Endothelial cell of umbilical vein (primary cell): ENCODE data around the gene EPN3. TPM values are rescaled to one million over a fixed set of nuclear protein-coding genes. Genes with fewer than 3 reads are reported as not detected.

Experiments used
- BruUV-seq: library from RNA; stranded (reverse); fragments of 400-500 nt; replicated peaks from 2 replicates; lab custom pipeline; 2021; lab: Mats Ljungman, UMichigan
- CTCF ChIA-PET: fragments of 300-600, 350-600 bp; sonication (Branson Sonifier 250); formaldehyde crosslinking; loops from one replicate; lab custom pipeline; 2021; ENCODE audit warnings: antibody characterized with exemption, inconsistent platforms; lab: Charles Lee
- POLR2A ChIA-PET: fragments of 300-600, 350-600 bp; sonication (Branson Sonifier 250); formaldehyde crosslinking; loops from one replicate; lab custom pipeline; 2021; ENCODE audit warnings: antibody characterized with exemption, inconsistent platforms; lab: Charles Lee
- DNase-seq: peaks from one replicate; pipeline ENCODE4 v3.0.0-alpha.2; 2011; ENCODE audit warnings: low read depth, low spot score
- FAIRE-seq: peaks from 2 replicates; lab custom pipeline; 2011; peaks lifted over from hg19 to GRCh38; lab: Jason Lieb, UNC
- H2AFZ ChIP-seq: 2 replicates; pipeline ENCODE4 v1.6.0; 2012; ENCODE audit warnings: low read depth, low read length, control low read depth, inconsistent platforms
- H3K27ac ChIP-seq: 2 replicates; pipeline ENCODE4 v1.5.1; 2011; ENCODE audit warnings: low read depth, mild to moderate bottlenecking, control low read depth, low read length, moderate library complexity; ENCODE audit not compliant: insufficient read depth
- H3K27me3 ChIP-seq, 2 experiments: 2 replicates each; pipeline versions ENCODE4 v1.6.0 to v1.6.1; 2011; ENCODE audit warnings: low read length in 2 of 2, mixed read lengths in 1 of 2; ENCODE audit not compliant: control insufficient read depth in 2 of 2, insufficient read depth in 2 of 2
- H3K36me3 ChIP-seq, 2 experiments: 2 replicates in 1 of 2; 3 replicates in 1 of 2; pipeline ENCODE4 v1.5.1; 2011; ENCODE audit warnings: low read length in 2 of 2, mild to moderate bottlenecking in 1 of 2, moderate library complexity in 1 of 2; ENCODE audit not compliant: control insufficient read depth in 2 of 2, insufficient read depth in 2 of 2; ENCODE audit errors: extremely low read depth in 1 of 2
- H3K4me1 ChIP-seq: 3 replicates; pipeline ENCODE4 v1.5.1; 2011; ENCODE audit warnings: mild to moderate bottlenecking, low read length; ENCODE audit not compliant: control insufficient read depth, insufficient read depth; ENCODE audit errors: extremely low read depth
- H3K4me2 ChIP-seq: 2 replicates; pipeline ENCODE4 v1.6.1; 2011; ENCODE audit warnings: low read length, control low read depth, mixed read lengths; ENCODE audit not compliant: insufficient read depth
- H3K4me3 ChIP-seq, 3 experiments: fragments of 200-600 bp in 1 of 3; sonication (generic), shearing (Covaris generic) in 1 of 3; replicated peaks in 1 of 3; 2 replicates each; pipeline ENCODE4 v1.5.1; 2011 to 2016; ENCODE audit warnings: control low read depth in 3 of 3, low read length in 3 of 3, mild to moderate bottlenecking in 2 of 3, inconsistent platforms in 1 of 3, low read depth in 1 of 3, moderate library complexity in 1 of 3; ENCODE audit not compliant: insufficient read depth in 1 of 3
- H3K79me2 ChIP-seq: 2 replicates; pipeline ENCODE4 v1.6.0; 2012; ENCODE audit warnings: low read length, inconsistent platforms; ENCODE audit not compliant: control insufficient read depth, insufficient read depth
- H3K9ac ChIP-seq: replicated peaks from 2 replicates; pipeline ENCODE3; 2011; ENCODE audit warnings: low read length, control low read depth; ENCODE audit not compliant: insufficient read depth; ENCODE audit errors: extremely low read depth
- H3K9me1 ChIP-seq: replicated peaks from 3 replicates; pipeline ENCODE4 v1.6.0; 2011; ENCODE audit warnings: mild to moderate bottlenecking, low read length; ENCODE audit not compliant: control insufficient read depth, insufficient read depth; ENCODE audit errors: extremely low read depth
- H3K9me3 ChIP-seq: replicated peaks from 2 replicates; pipeline ENCODE4 v1.5.1; 2012; ENCODE audit warnings: low read length, inconsistent platforms; ENCODE audit not compliant: control insufficient read depth, insufficient read depth
- H4K20me1 ChIP-seq: replicated peaks from 2 replicates; pipeline ENCODE3; 2011; ENCODE audit warnings: mild to moderate bottlenecking, low read length; ENCODE audit not compliant: control insufficient read depth, insufficient read depth; ENCODE audit errors: extremely low read depth
- EZH2 ChIP-seq: IDR thresholded peaks from 2 replicates; pipeline ENCODE4 v1.6.1; 2012; ENCODE audit warnings: borderline replicate concordance, low read depth, mild to moderate bottlenecking, moderate library complexity, low read length, inconsistent platforms; ENCODE audit not compliant: severe bottlenecking
- FOS ChIP-seq: IDR thresholded peaks from 2 replicates; pipeline ENCODE4 v1.6.1; 2011; ENCODE audit warnings: mild to moderate bottlenecking, low read length, moderate library complexity, borderline replicate concordance; ENCODE audit not compliant: insufficient read depth
- GATA2 ChIP-seq: IDR thresholded peaks from 2 replicates; pipeline ENCODE4 v1.7.0; 2011; ENCODE audit warnings: low read depth, mild to moderate bottlenecking, moderate library complexity, mixed read lengths, low read length; ENCODE audit not compliant: insufficient read length, insufficient read depth
- JUN ChIP-seq: IDR thresholded peaks from 2 replicates; pipeline ENCODE4 v1.6.1; 2011; ENCODE audit warnings: borderline replicate concordance, low read depth; ENCODE audit not compliant: insufficient read length, insufficient read depth
- MAX ChIP-seq: IDR thresholded peaks from 2 replicates; pipeline ENCODE4 v1.6.1; 2011; ENCODE audit not compliant: insufficient read depth, insufficient read length
- MYC ChIP-seq: IDR thresholded peaks from one replicate; pipeline ENCODE4 v1.6.1; 2011; ENCODE audit warnings: mild to moderate bottlenecking, low read depth, low read length
- POLR2A ChIP-seq: IDR thresholded peaks from 2 replicates; pipeline ENCODE4 v1.6.1; 2012; ENCODE audit warnings: low read depth, mild to moderate bottlenecking, control low read depth, low read length
- POLR2AphosphoS5 ChIP-seq: IDR thresholded peaks from 2 replicates; pipeline ENCODE4 v1.6.1; 2012; ENCODE audit warnings: low read depth, mild to moderate bottlenecking, control low read depth, low read length, moderate library complexity; ENCODE audit not compliant: insufficient read depth
- dilution Hi-C: fragments of 300-500 bp; cut with MboI; formaldehyde crosslinking; loops from one replicate; pipeline ENCODE4 v1.15.0; 2019; ENCODE audit warnings: low sequenced_read_pairs; ENCODE audit not compliant: extremely low pct_ligation_motif_present
- intact Hi-C: fragments of 100-400 bp; cut with micrococcal nuclease; formaldehyde crosslinking; loops from one replicate; pipeline ENCODE4 v1.10.0; 2022
- polyA plus RNA-seq, 4 experiments: library from polyadenylated mRNA; depleted of rRNA in 3 of 4; stranded (reverse) in 3 of 4; unstranded in 1 of 4; fragments of >200 nt; gene quantifications; 2 replicates each; pipeline versions ENCODE4 v1.2.1 to v1.2.3, GENCODE V29; 2011 to 2012; ENCODE audit warnings: missing spikeins in 1 of 4
- total RNA-seq: library from RNA; stranded (reverse); gene quantifications from 2 replicates; pipeline ENCODE4 v1.2.3, GENCODE V29; 2021
- TF ChIP-seq, protein P1 (sequence below), 2 donors: IDR thresholded peaks; 1 replicate in 1 of 2; 2 replicates in 1 of 2; pipeline ENCODE4 v1.5.1; 2011; ENCODE audit warnings: low read length in 2 of 2, mild to moderate bottlenecking in 2 of 2, moderate library complexity in 2 of 2, control low read depth in 1 of 2, inconsistent platforms in 1 of 2, low read depth in 1 of 2; ENCODE audit not compliant: insufficient read depth in 1 of 2; ENCODE audit errors: extremely low read depth in 1 of 2

The EPN3 gene
- total and polyA plus RNA-seq, 2 donors (not counting 3 experiments of a cell fraction or from before 2014, with no cell fraction given): not detected

GRCh38 chr17:50535407-50535806, 2.9 kb downstream of the EPN3 start:
- no peaks in the 10 kb centered on the region for H3K9me1 ChIP-seq
- peaks cover 13 to 24% of the 10 kb centered on the region in 2 experiments for H3K27me3 ChIP-seq
- H3K9ac ChIP-seq: no peak overlapping the region
- ChIA-PET CTCF (interaction anchor here (0.6 to 1.9 kb wide), 4 partner anchors 11 to 88 kb away, joined by 3 to 5 read pairs (median 4); no protein-coding TSS in a partner anchor), POLR2A (no interaction called here)
- H3K79me2 ChIP-seq: no peaks in the 10 kb centered on the region
- no peak for FAIRE-seq
- dilution Hi-C loops: no loop called here
- no peak for DNase-seq
- H3K27ac ChIP-seq: no peak overlapping the region
- no peaks in the 10 kb centered on the region for H3K9me3 ChIP-seq
- H3K4me2 ChIP-seq: no peak overlapping the region
- BruUV-seq: no TSS peak
- intact Hi-C loops: no loop called here
- no peak for TF ChIP-seq GATA2
- no peak for TF ChIP-seq JUN
- no peak for TF ChIP-seq MYC
- TF ChIP-seq FOS: no peak
- no peak for TF ChIP-seq POLR2A
- no peak for TF ChIP-seq MAX
- TF ChIP-seq, protein P1, sequence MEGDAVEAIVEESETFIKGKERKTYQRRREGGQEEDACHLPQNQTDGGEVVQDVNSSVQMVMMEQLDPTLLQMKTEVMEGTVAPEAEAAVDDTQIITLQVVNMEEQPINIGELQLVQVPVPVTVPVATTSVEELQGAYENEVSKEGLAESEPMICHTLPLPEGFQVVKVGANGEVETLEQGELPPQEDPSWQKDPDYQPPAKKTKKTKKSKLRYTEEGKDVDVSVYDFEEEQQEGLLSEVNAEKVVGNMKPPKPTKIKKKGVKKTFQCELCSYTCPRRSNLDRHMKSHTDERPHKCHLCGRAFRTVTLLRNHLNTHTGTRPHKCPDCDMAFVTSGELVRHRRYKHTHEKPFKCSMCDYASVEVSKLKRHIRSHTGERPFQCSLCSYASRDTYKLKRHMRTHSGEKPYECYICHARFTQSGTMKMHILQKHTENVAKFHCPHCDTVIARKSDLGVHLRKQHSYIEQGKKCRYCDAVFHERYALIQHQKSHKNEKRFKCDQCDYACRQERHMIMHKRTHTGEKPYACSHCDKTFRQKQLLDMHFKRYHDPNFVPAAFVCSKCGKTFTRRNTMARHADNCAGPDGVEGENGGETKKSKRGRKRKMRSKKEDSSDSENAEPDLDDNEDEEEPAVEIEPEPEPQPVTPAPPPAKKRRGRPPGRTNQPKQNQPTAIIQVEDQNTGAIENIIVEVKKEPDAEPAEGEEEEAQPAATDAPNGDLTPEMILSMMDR (IDR thresholded peaks at IDR 0.05; ENCODE audit: extremely low read depth in 1 of 2, insufficient read depth in 1 of 2, low read depth in 1 of 2, low read length in 2 of 2): no peak
- no peak for TF ChIP-seq POLR2AphosphoS5
- TF ChIP-seq EZH2: no peak
- no peak overlapping the region for H2AFZ ChIP-seq
- no peaks in the 10 kb centered on the region for H3K4me1 ChIP-seq
- no peaks in the 10 kb centered on the region for H4K20me1 ChIP-seq
- no peak overlapping the region for H3K4me3 ChIP-seq
- no peaks in the 10 kb centered on the region for H3K36me3 ChIP-seq
